HL-60 (cell line): ENCODE results near the gene NQO2.

ENCODE experiments used
- DNase-seq, 2 experiments: peaks; one replicate each; pipeline ENCODE4 v3.0.0-alpha.2; 2010 to 2020; ENCODE audit warnings: low read depth in 1 of 2, low spot score in 1 of 2
- H3K27ac ChIP-seq: fragments of 250-450 bp; sonication (Bioruptor Pico); replicated peaks from 2 replicates; pipeline ENCODE4 v1.5.1; 2020; ENCODE audit warnings: mild to moderate bottlenecking, moderate library complexity
- H3K27me3 ChIP-seq: fragments of 250-450 bp; sonication (Bioruptor Pico); 2 replicates; pipeline ENCODE4 v1.5.1; 2021; ENCODE audit warnings: mild to moderate bottlenecking, moderate library complexity; ENCODE audit not compliant: insufficient read depth, poor library complexity, severe bottlenecking
- H3K4me3 ChIP-seq: replicated peaks from 2 replicates; pipeline ENCODE4 v1.5.1; 2011; ENCODE audit warnings: mild to moderate bottlenecking, control low read depth, low read length; ENCODE audit not compliant: insufficient read depth
- CTCF ChIP-seq: IDR thresholded peaks from one replicate; pipeline ENCODE4 v1.5.1; 2011; ENCODE audit warnings: low read length, control low read depth, inconsistent platforms; ENCODE audit not compliant: insufficient read depth
- GABPA ChIP-seq: IDR thresholded peaks from 2 replicates; pipeline ENCODE4 v1.6.1; 2012; ENCODE audit warnings: low read depth
- POLR2AphosphoS5 ChIP-seq: IDR thresholded peaks from 2 replicates; pipeline ENCODE4 v1.6.1; 2012; ENCODE audit warnings: low read depth
- REST ChIP-seq: IDR thresholded peaks from 2 replicates; pipeline ENCODE4 v1.6.1; 2012; ENCODE audit warnings: low read depth; ENCODE audit not compliant: insufficient replicate concordance
- SPI1 ChIP-seq: IDR thresholded peaks from 2 replicates; pipeline ENCODE4 v1.6.1; 2012; ENCODE audit warnings: low read depth, mild to moderate bottlenecking, borderline replicate concordance

Gene NQO2

GRCh38 chr6:3063733-3064700, 64.3 kb downstream of the NQO2 start:
- TF ChIP-seq SPI1: no peak
- TF ChIP-seq CTCF: no peak
- no peak for TF ChIP-seq REST
- TF ChIP-seq POLR2AphosphoS5: peak; percentile 47; the same call in 1 of the 2 replicates
- no peak for TF ChIP-seq GABPA
- H3K4me3 ChIP-seq: peak overlapping the region; percentile 74
- DNase-seq: peak; percentile 79 to 92
- H3K27me3 ChIP-seq: no peaks in the 10 kb centered on the region
- peak overlapping the region; percentile 53 for H3K27ac ChIP-seq

- peak; percentile 86 for TF ChIP-seq POLR2AphosphoS5
- no peak; the same call in 1 of the 2 replicates for TF ChIP-seq SPI1
- peak; percentile 8 for TF ChIP-seq REST
- peak; percentile 16 for TF ChIP-seq CTCF
- TF ChIP-seq GABPA: peak; percentile 87
- H3K4me3 ChIP-seq: peak within 1 kb of the TSS; percentile 45
- H3K27ac ChIP-seq: peak within 1 kb of the TSS; percentile 96
- H3K27me3 ChIP-seq: no peaks in the 10 kb centered on the region
- peak; percentile 79 to 91 for DNase-seq
Observed at GRCh38 chr6:3068329-3069214, 68.9 kb downstream of the NQO2 start, which contains the start of gene RIPK1. Gene RIPK1 (plus strand): TSS chr6:3068494. CDS start chr6:3076824, 8,330 bp downstream.
